ENCODE measurements around the gene INSYN2A.

INSYN2A gene, protein sequence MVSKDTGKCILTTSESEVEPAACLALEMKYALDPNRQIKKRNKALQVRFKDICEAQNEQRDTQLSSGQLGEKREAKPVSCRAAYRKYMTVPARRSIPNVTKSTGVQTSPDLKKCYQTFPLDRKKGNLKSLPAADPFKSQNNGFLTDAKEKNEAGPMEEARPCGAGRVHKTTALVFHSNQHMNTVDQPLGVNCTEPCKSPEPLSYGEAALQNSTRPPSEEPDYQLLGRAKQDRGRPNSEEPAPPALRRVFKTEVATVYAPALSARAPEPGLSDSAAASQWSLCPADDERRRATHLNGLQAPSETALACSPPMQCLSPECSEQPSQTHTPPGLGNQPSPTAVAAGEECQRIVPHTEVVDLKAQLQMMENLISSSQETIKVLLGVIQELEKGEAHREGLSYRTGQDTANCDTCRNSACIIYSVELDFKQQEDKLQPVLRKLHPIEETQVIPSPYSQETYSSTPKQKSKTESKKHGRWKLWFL

GRCh38 chr10:127196282-127197153 lies at the start of gene INSYN2A:
TSS of gene INSYN2A (minus strand) at chr10:127196591. CDS start at chr10:127176395, 20,196 bp downstream.
- DNase-seq (ENCODE audit: low read depth) = no peak

DNA sequence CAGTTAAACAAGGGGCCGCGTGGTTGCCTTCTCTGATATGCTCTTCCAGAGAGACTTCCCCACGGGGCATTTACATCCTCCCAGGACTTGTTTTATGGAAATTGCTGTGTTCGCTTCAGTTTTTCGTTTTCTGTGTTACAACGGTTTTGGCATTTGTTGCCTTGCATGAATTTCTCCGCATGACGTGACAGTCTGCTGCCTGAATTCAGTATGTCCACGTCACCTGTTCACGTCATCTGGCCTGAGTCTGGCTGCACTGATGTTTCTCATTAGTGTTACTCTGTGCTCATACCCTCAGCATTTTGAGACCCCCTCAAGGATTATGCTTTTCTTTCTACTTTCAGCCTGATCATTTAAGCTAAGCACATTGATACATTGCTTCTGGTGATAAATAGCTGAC lies 49.1 kb upstream of the INSYN2A start:
- no peak for DNase-seq (ENCODE audit: low read depth)

DNA sequence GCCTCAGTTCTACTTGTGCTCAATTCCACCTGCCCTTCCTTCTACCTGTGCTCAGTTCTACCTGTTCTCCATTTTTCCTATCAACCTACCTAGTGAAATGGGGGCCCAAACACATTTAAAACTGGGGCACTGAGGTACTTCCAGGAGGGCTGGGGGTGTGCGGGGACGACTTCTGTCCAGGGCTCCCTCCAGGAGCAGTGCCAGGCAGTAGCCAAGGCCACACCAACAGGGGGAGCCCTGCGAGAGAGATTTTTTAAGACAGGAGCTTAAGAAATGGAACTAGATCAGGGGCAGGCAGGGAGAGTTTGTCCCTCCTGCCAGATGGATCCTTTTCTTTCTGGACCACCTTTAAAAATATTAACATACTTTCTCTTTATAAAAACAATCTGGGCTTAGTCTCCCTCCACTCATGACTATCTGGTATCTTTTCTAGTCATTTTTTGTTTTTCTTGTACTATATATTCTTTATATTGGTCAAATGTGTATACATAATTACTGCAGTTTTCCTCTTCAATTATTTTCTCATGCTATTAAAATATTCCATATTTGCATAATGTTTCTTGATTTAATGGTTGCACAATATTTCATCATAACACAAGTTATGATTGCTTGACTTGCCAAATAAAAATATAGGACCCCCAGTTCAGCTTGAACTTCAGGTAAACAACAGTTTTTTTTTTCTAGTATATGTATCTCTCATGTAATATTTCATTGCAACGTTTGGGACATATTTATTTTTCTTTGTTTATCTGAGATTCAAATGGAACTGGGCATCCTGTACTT lies 47.3 kb upstream of the INSYN2A start:
- peak; percentile 1 for DNase-seq (ENCODE audit: low read depth)

DNA sequence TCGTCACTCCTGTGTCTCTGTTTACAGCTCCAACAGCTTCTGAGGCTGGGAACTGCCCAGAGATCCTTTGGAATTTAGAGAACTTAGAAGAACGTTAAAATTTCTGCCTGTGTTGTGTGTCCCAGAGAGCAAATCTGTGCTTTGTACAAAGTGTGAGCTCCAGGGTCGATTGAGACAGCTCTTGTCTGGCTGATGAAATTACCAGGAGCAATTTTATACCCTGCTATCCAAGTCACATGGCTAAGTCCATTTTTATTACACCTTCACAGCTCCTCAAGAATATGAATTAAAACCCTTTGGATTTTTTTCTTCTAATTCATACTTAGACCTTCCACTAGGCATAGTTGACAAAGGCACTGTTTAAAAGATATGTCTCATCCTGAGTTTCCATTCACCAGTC lies 46.5 kb upstream of the INSYN2A start:
- no peak for DNase-seq (ENCODE audit: low read depth)

- DNase-seq (ENCODE audit: low read depth) = no peak
Measured at GRCh38 chr10:127236266-127236665, 39.9 kb upstream of the INSYN2A start.

- DNase-seq (ENCODE audit: low read depth) = no peak
Measured at GRCh38 chr10:127234306-127234800, 38.0 kb upstream of the INSYN2A start.

DNA sequence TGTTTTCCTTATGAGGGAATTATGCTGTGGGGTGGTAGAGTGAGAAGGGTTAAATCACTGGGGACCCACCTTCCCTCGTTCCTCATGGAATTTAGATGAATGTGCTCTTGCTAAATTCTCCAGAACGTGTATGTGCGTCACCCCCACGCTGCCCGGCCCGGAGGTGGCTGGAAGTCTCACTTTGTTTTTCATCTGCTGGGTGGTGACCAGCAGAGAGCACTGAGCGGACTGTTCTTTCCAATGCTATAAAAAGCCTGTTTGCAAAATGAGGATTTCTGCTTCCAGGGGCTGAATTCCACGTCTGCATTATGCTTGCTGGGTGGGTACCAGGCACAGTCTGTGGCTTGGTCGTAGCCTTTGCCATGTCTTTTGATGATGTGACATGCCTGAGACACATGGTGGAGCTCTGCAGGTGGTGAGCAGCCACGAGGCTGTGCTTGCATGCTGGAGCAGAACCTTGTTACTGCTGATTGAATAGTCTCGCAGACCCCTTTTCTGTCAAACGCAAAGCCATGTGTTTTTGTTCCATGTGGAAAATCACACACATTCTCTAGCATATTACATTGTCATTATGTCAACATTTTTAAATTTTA lies 31.9 kb upstream of the INSYN2A start:
- no peak for DNase-seq (ENCODE audit: low read depth)

GRCh38 chr10:127227663-127228062 lies 31.3 kb upstream of the INSYN2A start:
- DNase-seq (ENCODE audit: low read depth) = no peak

- DNase-seq (ENCODE audit: low read depth) = no peak
Measured at GRCh38 chr10:127227027-127227426, 30.6 kb upstream of the INSYN2A start.

- no peak for DNase-seq (ENCODE audit: low read depth)
Measured at GRCh38 chr10:127221281-127221680, 24.9 kb upstream of the INSYN2A start.

GRCh38 chr10:127218658-127219057 lies 22.3 kb upstream of the INSYN2A start:
- DNase-seq (ENCODE audit: low read depth) = no peak

GRCh38 chr10:127216786-127217185 lies 20.4 kb upstream of the INSYN2A start:
- DNase-seq (ENCODE audit: low read depth) = no peak

DNA sequence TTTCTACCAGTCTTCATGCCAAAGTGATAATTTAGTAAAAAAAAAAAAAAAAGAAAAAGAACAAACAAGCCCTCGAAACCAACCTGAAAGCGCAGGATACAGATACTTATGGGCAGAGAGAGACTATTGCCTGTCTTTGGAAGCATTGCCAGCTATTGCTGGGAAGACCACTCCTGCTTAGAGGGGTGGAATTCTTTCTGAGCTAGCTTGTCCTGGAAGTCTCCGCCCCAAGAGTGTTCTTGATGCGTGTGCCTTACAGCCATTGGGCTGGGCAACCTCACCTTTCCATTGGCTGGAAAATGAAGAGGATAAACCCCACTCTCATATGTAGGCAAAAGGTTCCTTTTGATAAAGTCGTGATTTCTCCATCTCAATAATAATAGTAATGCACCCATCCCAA lies 19.9 kb upstream of the INSYN2A start:
- no peak for DNase-seq (ENCODE audit: low read depth)

- no peak for DNase-seq (ENCODE audit: low read depth)
Measured at GRCh38 chr10:127215866-127216265, 19.5 kb upstream of the INSYN2A start.

DNA sequence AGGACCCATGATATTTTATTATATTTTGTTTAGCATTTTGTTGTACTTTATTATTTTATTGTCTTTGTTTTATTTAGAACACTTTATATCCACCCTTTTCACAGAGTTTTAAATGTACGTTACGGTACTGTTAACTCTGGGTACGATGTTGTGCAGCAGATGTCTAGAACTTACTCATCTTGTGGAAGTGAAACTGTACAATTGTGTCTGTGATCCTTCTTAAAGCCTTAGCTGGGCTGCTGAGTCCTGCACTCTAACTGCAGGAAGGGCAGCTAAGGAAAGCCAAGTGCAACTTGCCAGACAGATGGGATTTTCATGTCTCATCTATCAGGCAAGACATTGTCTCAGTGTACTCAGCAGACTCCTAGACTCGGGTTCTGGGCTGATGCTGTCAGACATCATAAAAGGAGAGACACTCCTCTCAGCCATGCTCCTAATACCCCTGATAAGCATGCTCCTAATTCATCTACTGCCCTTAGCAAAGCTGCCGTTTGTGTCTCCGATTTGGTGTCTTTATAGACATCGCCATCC lies 14.6 kb upstream of the INSYN2A start:
- no peak for DNase-seq (ENCODE audit: low read depth)

GRCh38 chr10:127207081-127207480 lies 10.7 kb upstream of the INSYN2A start:
- DNase-seq (ENCODE audit: low read depth) = no peak

GRCh38 chr10:127203067-127203466 lies 6.7 kb upstream of the INSYN2A start:
- no peak for DNase-seq (ENCODE audit: low read depth)

DNA sequence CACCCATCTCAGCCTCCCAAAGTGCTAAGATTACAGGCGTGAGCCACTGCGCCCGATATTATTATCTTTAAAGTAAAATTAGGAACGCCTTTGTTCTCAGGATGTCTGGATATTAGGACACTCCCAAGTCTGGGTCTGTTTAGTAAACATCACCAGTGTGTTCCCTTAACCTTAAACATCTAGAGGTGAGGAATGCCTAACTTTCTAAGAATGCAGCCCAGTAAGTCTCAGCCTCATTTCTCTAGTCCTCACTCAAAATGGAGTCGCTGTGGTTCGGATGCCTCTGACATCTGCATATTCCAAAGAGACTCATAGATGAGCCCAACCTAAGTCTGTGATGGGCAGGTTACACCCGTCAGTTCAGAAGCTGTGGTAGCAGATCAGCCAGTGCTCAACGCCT lies 4.3 kb upstream of the INSYN2A start:
- no peak for DNase-seq (ENCODE audit: low read depth)

GRCh38 chr10:127198721-127199120 lies 2.3 kb upstream of the INSYN2A start:
- DNase-seq (ENCODE audit: low read depth) = no peak

GRCh38 chr10:127198307-127198706 lies 1.9 kb upstream of the INSYN2A start:
- DNase-seq (ENCODE audit: low read depth) = no peak

DNA sequence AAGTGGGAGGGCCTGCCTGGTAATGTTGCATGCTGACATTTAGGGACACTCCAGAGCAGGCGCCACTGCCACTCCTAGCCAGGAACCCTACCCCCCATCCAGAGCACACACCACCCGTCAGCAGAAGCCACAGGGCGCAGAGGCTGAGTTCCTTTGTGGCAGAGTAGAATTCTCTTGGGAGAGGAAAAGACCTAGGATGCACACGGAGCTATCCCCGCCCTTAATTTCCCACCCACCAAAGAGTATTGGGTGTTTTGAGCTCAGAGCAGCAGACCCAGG lies 702 bp upstream of the INSYN2A start:
- no peak for DNase-seq (ENCODE audit: low read depth)

Data from HS-27A (cell line).